GM12878 (cell line): ENCODE data around the gene CALN1. TPM values are rescaled to one million over a fixed set of nuclear protein-coding genes. Genes with fewer than 3 reads are reported as not detected.

Experiments used
- ATAC-seq: fragments of 200-7000 bp; cut with Tn5 transposase; 3 replicates; pipeline ENCODE4 v1.9.1; 2020; ENCODE audit warnings: mild to moderate bottlenecking, moderate library complexity
- BruUV-seq: library from RNA; stranded (reverse); fragments of 400-500 nt; replicated peaks from 2 replicates; lab custom pipeline; 2021; lab: Mats Ljungman, UMichigan
- CTCF ChIA-PET: fragments of 300-600 bp; sonication (Branson Sonifier 250); formaldehyde crosslinking; extraction: SDS; loops from one replicate; lab custom pipeline; 2021; ENCODE audit warnings: inconsistent platforms; lab: Yijun Ruan, JAX
- POLR2A ChIA-PET: fragments of 350-600 bp; formaldehyde crosslinking; extraction: SDS; loops from one replicate; lab custom pipeline; 2021; ENCODE audit warnings: inconsistent platforms; lab: Charles Lee
- RAD21 ChIA-PET: fragments of 300-600 bp; sonication (Branson Sonifier 250); formaldehyde crosslinking; loops from one replicate; lab custom pipeline; 2023; ENCODE audit warnings: antibody characterized with exemption; ENCODE audit not compliant: unreplicated experiment; lab: Charles Lee
- SMC1A ChIA-PET: fragments of 300-600 bp; sonication (Branson Sonifier 250); formaldehyde crosslinking; loops from one replicate; lab custom pipeline; 2023; ENCODE audit not compliant: unreplicated experiment, uncharacterized antibody; lab: Charles Lee
- DNase-seq: peaks from one replicate; pipeline ENCODE4 v3.0.0-alpha.2; 2011; ENCODE audit warnings: low read depth, low spot score
- FAIRE-seq: peaks from 3 replicates; lab custom pipeline; 2011; peaks lifted over from hg19 to GRCh38; lab: Jason Lieb, UNC
- H2AFZ ChIP-seq: 2 replicates; pipeline ENCODE4 v1.6.0; 2011; ENCODE audit warnings: low read depth, low read length, control low read depth; ENCODE audit not compliant: control insufficient read depth
- H3K27ac ChIP-seq: 2 replicates; pipeline ENCODE4 v1.5.1; 2011; ENCODE audit warnings: control low read depth; ENCODE audit not compliant: control insufficient read depth, insufficient read depth
- H3K27me3 ChIP-seq, 2 experiments: replicated peaks in 1 of 2; 2 replicates each; pipeline versions ENCODE4 v1.6.0 to v1.6.1; 2011; ENCODE audit warnings: low read length in 1 of 2; ENCODE audit not compliant: control insufficient read depth in 2 of 2, insufficient read depth in 2 of 2
- H3K36me3 ChIP-seq, 2 experiments: 2 replicates each; pipeline ENCODE4 v1.5.1; 2011; ENCODE audit warnings: low read length in 1 of 2; ENCODE audit not compliant: control insufficient read depth in 2 of 2, insufficient read depth in 2 of 2
- H3K4me1 ChIP-seq: 2 replicates; pipeline ENCODE4 v1.6.1; 2011; ENCODE audit warnings: mild to moderate bottlenecking, low read length, moderate library complexity, mixed read lengths; ENCODE audit not compliant: control insufficient read depth, insufficient read depth
- H3K4me2 ChIP-seq: 2 replicates; pipeline ENCODE4 v1.6.0; 2011; ENCODE audit warnings: control low read depth; ENCODE audit not compliant: control insufficient read depth, insufficient read depth
- H3K4me3 ChIP-seq: fragments of 200-600 bp; sonication (generic); 2 replicates; pipeline ENCODE4 v1.5.1; 2016
- H3K79me2 ChIP-seq: 2 replicates; pipeline ENCODE4 v1.6.0; 2011; ENCODE audit warnings: low read length; ENCODE audit not compliant: control insufficient read depth, insufficient read depth
- H3K9ac ChIP-seq: 2 replicates; pipeline ENCODE4 v1.8.0; 2011; ENCODE audit warnings: low read length, control low read depth, mixed read lengths; ENCODE audit not compliant: control insufficient read depth, insufficient read depth
- H3K9me3 ChIP-seq: replicated peaks from 3 replicates; pipeline ENCODE4 v1.5.1; 2011; ENCODE audit warnings: mild to moderate bottlenecking, low read length; ENCODE audit not compliant: control insufficient read depth, insufficient read depth
- H4K20me1 ChIP-seq: 2 replicates; pipeline ENCODE4 v1.6.0; 2011; ENCODE audit not compliant: control insufficient read depth, insufficient read depth
- ATF2 ChIP-seq: IDR thresholded peaks from 2 replicates; pipeline ENCODE4 v1.6.1; 2012; ENCODE audit warnings: low read length, inconsistent platforms
- BHLHE40 ChIP-seq, 2 experiments: fragments of 450-650 bp in 1 of 2; IDR thresholded peaks; 2 replicates each; pipeline ENCODE4 v1.6.1; 2011 to 2017; ENCODE audit warnings: low read depth in 2 of 2, borderline replicate concordance in 1 of 2, improper control_type of control experiment in 1 of 2, low read length in 1 of 2, mild to moderate bottlenecking in 1 of 2
- BMI1 ChIP-seq: fragments of 450-650 bp; IDR thresholded peaks from 2 replicates; pipeline ENCODE4 v1.6.1; 2016; ENCODE audit warnings: mild to moderate bottlenecking, moderate library complexity, borderline replicate concordance
- CBX3 ChIP-seq: fragments of 200-600 bp; sonication (generic); IDR thresholded peaks from 2 replicates; pipeline ENCODE4 v1.6.1; 2016; ENCODE audit warnings: low read depth, borderline replicate concordance
- CHD1 ChIP-seq: IDR thresholded peaks from 2 replicates; pipeline ENCODE4 v1.6.1; 2012; ENCODE audit warnings: low read depth, low read length, improper control_type of control experiment
- CTCF ChIP-seq, 3 experiments: IDR thresholded peaks in 2 of 3; conservative IDR thresholded peaks in 1 of 3; 2 replicates each; pipeline ENCODE4 v1.5.1; 2011; ENCODE audit warnings: low read depth in 3 of 3, low read length in 3 of 3, mild to moderate bottlenecking in 3 of 3, control low read depth in 2 of 3, moderate library complexity in 2 of 3, inconsistent platforms in 1 of 3, mixed read lengths in 1 of 3; ENCODE audit not compliant: control insufficient read depth in 2 of 3, insufficient read depth in 1 of 3; ENCODE audit errors: extremely low read depth in 1 of 3
- CUX1 ChIP-seq: IDR thresholded peaks from 2 replicates; pipeline ENCODE4 v1.6.1; 2012; ENCODE audit warnings: improper control_type of control experiment, low read depth, low read length; ENCODE audit not compliant: insufficient replicate concordance
- IRF5 ChIP-seq: fragments of 450-650 bp; IDR thresholded peaks from 2 replicates; pipeline ENCODE4 v1.6.1; 2017; ENCODE audit warnings: borderline replicate concordance
- KAT2A ChIP-seq: conservative IDR thresholded peaks from 2 replicates; pipeline ENCODE4 v1.6.1; 2011; ENCODE audit warnings: low read depth, low read length; ENCODE audit not compliant: control insufficient read depth
- MXI1 ChIP-seq: fragments of 150-350 bp; IDR thresholded peaks from 2 replicates; pipeline ENCODE4 v1.6.1; 2011; ENCODE audit warnings: low read depth, mild to moderate bottlenecking, inconsistent platforms, low read length, improper control_type of control experiment
- POU2F2 ChIP-seq: IDR thresholded peaks from 3 replicates; pipeline ENCODE4 v1.6.1; 2011; ENCODE audit warnings: low read depth, mild to moderate bottlenecking, low read length, borderline replicate concordance
- SREBF1 ChIP-seq: IDR thresholded peaks from 2 replicates; pipeline ENCODE4 v1.6.1; 2012; ENCODE audit warnings: mild to moderate bottlenecking, low read length
- USF2 ChIP-seq: IDR thresholded peaks from 2 replicates; pipeline ENCODE4 v1.6.1; 2011; ENCODE audit warnings: low read depth, low read length, improper control_type of control experiment, borderline replicate concordance
- WGBS: methylation state at CpG from one replicate; pipeline ENCODE4 v1.1.6; 2016; ENCODE audit warnings: low lambda C conversion rate; ENCODE audit not compliant: insufficient replicate concordance, insufficient coverage; ENCODE audit errors: missing lambda C conversion rate; 5-methylcytosine and 5-hydroxymethylcytosine counted together
- in situ Hi-C: fragments of 300-500 bp; cut with MboI; formaldehyde crosslinking; loops from 9 replicates; pipeline ENCODE4 v1.14.3; 2018; ENCODE audit warnings: mixed read lengths
- intact Hi-C: fragments of 100-400 bp; cut with micrococcal nuclease; formaldehyde crosslinking; loops from one replicate; pipeline ENCODE4 v1.14.2; 2022; ENCODE audit not compliant: unreplicated experiment
- polyA plus RNA-seq, 11 experiments: library from polyadenylated mRNA; depleted of rRNA in 4 of 11; unstranded in 6 of 11; stranded (reverse) in 5 of 11; fragments of >200 nt; fragmentation: Nextera tagmentation in 4 of 11; fragmentation: Illumina TruSeq in 1 of 11; extraction: Ambion mirVana in 4 of 11; extraction: Trizol in 1 of 11; gene quantifications; 1 replicate in 1 of 11; 2 replicates in 10 of 11; pipeline versions ENCODE4 v1.2.1 to v1.2.3, GENCODE V29; 2011 to 2016; ENCODE audit warnings: inconsistent platforms in 2 of 11, missing spikeins in 2 of 11, low read depth in 1 of 11
- total RNA-seq, 4 experiments: library from RNA; depleted of rRNA in 3 of 4; stranded (reverse); fragments of >200 nt in 3 of 4; fragmentation: Illumina TruSeq in 1 of 4; extraction: Trizol in 1 of 4; gene quantifications; 2 replicates each; pipeline versions ENCODE4 v1.2.1 to v1.2.3, GENCODE V29; 2013 to 2021

The CALN1 gene
- total and polyA plus RNA-seq, 10 of the 15 experiments (the other 5 are each of a cell fraction or from before 2014, with no cell fraction given) = 0.48 to 15.3 (median 1.6) TPM

- in situ Hi-C loops = no loop called here
- Histone ChIP-seq H3K9ac (no peak overlapping the region), H3K4me3 (no peak overlapping the region), H2AFZ (no peak overlapping the region), H3K79me2 (no peaks in the 10 kb centered on the region), H3K36me3 (no peaks in the 10 kb centered on the region), H4K20me1 (no peaks in the 10 kb centered on the region), H3K27me3 (no peaks in the 10 kb centered on the region), H3K4me2 (no peak overlapping the region), H3K27ac (no peak overlapping the region), H3K9me3 (no peaks in the 10 kb centered on the region; the same call in 1 of the 3 replicates), H3K4me1 (no peaks in the 10 kb centered on the region)
- WGBS = 1% methylated on average over 4 of the region's 4 CpGs
- ChIA-PET SMC1A (no interaction called here), CTCF (no interaction called here), POLR2A (no interaction called here), RAD21 (no interaction called here)
- intact Hi-C loops = loop anchor here (10.0 kb wide), 1 partner anchor 56 kb away; no protein-coding TSS in a partner anchor
- DNase-seq (no peak), FAIRE-seq (no peak), ATAC-seq (no peak)
- BruUV-seq = no TSS peak
- TF ChIP-seq BMI1 (no peak), CTCF (IDR thresholded peaks at IDR 0.05 in 2 of 3, conservative IDR thresholded peaks at IDR 0.05 in 1 of 3; ENCODE audit: control insufficient read depth in 2 of 3, extremely low read depth in 1 of 3, insufficient read depth in 1 of 3, low read depth in 3 of 3, low read length in 3 of 3) (no peak), ATF2 (no peak), BHLHE40 (IDR thresholded peaks at IDR 0.05; ENCODE audit: borderline replicate concordance in 1 of 2, low read depth in 2 of 2, low read length in 1 of 2) (no peak), CHD1 (no peak), CBX3 (no peak), SREBF1 (no peak), MXI1 (no peak), POU2F2 (no peak), USF2 (no peak), CUX1 (no peak), IRF5 (no peak), KAT2A (no peak)
These were observed 551.6 kb downstream of the CALN1 start for GRCh38 chr7:71860572-71860971.
